NOMO-1 (cell line): Measurements from ENCODE around the gene ORC3.
A peak's percentile ranks its signal among the peaks of the same experiment; 100 is the strongest.
"Not testable (repeated sequence)": the region's sequence is repeated elsewhere in the genome, so short reads cannot be mapped to it uniquely, and the experiment has no call there.

Source experiments
- DNase-seq, 2 experiments: peaks; one replicate each; lab custom pipeline; 2025; ENCODE audit not compliant: unreplicated experiment in 2 of 2; lab: John Stamatoyannopoulos, UW

ORC3 gene

DNA sequence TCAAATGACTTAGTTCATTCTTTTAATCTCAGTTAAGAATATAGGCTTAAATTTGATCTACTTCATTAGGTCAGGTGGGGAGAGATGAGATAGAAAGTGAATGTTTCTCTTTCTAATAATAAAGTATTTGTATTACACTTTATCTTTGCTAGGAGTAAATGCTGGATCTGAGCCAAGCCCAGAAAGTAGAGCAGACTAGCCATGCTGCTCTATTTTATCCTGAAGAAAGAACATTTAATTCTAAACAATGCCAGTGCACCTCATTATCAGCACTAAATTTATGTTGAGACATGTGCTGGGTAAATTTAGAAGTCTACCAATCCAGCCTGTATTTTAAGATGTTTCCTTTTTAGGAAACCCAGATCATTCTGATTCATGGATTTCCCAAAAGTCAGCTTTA, 68.6 kb downstream of the ORC3 start:
- DNase-seq, result no peak

DNA sequence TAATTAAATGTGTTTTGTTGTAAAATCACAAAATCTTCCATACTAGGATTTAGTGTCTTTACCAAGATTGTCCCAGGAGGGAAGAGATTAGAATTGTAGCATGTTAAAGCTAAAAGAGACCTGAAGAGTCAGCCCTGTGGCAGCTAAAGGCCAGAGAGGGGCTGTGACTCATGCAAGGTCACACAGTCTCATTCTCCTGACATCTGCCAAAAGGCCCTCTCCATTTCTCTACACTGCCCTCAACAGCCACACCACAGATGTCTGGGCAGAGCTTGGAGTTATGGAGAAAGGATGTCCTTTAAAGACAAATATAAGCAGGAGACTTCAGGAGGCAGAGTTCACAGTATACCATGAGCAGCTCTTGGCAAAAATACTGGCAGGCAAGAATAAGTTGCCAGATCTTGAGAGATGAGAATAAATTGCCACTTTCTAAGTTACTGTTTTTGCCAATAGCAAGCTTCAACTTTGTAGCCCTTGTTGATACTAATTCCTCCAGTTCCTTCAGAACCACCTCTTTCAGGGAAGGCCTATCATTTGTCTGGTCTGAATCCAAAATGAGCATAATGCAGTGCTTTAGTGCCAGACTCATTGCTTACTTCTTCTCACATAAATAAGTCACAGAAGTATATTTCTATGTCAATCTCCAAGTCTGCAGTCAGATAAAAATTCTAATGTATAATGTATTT, 70.4 kb downstream of the ORC3 start:
- DNase-seq, result no peak

DNA sequence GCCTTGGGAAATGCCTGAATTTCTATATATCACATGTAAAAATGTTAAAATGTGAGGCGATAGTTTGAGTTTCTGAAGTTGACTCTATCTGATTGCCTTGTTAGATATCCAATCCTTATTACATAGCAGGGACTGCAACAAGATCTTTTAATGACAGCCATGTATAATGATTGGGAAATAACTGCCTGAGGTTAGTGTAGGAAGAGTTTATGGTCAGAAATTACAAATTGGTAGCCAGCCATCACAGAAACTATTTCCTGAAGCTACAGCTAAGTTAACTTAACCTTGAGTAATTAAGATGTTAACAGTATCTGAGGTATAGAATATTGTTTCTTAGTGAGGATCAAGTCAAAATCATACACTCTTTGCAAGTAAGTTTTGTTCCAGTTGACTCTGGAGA, 71.1 kb downstream of the ORC3 start:
- peak in 1 of 2 experiments; percentile 63 for DNase-seq

DNA sequence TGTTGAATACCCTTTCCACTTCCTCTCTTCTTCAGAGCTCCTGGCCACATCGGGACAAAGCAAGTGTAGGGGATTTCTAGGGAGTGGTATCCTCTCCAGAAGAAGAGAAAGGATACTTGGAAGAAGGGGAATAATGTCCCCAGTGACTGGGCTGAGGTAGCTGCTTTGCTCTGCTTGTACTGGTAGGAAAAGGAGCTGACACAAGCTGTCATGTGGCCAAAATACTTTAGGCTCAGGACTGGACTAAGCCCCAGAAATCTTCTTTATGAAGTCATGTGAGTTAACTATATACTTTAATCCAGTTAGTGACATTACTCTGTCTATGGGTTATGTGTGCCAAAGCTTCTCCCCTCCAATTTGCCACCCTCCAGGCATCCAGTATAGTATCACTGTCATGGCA, 71.6 kb downstream of the ORC3 start:
- no peak for DNase-seq

DNA sequence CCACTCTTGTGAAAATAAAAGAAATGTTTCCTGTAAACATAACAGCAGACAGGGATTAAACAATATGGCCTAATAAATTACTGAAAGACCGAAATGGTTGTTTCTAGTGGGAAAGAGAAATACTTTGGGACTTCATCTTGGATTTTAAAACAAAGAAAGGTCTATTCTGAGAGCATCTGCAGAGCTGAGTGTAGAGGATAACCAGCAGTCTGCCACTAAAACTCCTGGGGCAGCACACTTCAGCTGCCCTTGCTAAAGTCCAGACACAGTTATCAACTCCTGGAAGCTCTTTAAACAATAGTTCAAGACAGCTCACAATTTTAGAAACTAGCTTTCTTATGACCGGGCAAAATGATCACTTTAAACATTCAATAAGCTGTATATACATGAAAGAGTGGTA, 73.5 kb downstream of the ORC3 start:
- DNase-seq, result no peak

DNA sequence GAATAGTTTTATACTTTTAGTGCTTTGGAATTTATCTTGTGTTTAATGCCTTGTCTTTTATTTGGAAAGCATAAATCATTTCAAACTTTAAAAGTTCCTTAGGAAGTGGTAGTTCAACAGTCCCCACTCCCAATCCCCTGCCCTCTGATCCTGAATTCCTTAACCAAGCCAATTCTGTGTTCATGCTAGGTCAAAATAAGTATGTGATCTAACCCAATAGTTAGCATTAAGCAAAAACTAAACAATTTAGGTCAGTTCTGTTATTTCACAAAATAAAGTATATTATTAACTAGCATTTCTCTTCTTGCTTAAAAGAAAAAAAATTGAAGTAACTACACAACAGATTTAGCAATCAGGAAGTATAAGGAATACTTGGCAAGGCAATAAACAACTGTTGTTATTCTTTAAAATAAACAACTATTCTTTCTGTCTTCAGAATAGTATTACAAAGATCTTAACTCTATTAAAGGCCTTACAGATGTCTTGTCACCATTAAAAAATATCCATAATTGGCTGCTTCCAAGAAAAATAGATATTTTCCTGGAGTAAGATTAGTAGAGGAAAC, 75.1 kb downstream of the ORC3 start:
- no peak for DNase-seq

DNA sequence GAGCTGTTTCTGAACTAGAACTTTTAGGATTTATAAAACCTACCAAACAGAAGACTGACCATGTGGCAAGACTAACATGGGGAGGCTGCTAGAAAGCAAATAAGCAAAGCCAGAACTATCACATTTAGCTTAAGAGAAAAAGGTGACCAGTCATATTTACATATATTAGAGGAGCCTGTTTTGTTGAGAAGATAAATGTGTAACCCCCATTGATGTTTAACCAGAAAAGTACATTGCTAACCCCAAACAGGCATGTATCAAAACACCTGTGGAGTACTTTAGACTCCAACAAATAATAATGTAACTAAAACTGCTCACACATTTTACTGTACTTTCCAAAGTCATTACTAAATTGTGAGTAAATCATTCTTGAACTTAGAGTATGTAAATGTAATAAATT, 77.1 kb downstream of the ORC3 start:
- DNase-seq, result no peak

DNA sequence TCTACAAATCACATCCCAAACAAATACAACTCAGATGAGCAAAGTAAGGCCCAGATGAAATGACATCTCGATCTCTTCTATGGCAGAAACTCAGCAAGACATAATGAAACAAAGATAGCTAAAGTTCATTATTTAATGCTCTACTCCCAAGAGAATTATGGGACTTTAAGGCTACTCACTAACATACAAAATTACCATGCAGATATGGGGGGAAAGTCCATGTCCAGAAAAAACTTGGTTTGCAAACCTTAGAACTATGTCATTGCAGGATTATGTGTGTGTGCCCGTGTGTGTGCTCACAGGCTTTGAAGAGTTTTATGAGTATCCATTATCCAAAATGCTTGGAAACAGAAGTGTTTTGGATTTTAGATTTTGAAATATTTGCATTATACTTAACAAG, 78.1 kb downstream of the ORC3 start:
- DNase-seq, result no peak

DNA sequence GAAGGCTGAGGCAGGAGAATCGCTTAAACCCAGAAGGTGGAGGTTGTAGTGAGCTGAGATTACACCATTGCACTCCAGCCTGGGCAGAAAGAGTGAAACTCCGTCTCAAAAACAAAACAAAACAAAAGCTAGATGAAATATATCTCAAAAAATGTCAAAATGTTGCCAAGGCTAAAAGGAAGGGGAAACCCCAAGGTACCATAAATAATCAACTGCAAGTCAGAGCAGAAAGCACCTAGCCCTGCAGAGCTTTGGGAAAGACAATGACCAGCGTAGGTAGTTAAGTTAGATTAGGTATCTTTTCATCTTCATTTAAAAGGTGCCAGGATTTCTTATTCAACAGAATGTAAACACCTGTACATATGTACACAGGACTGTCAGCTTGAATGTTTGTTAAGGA, 79.1 kb downstream of the ORC3 start:
- DNase-seq, result no peak

DNA sequence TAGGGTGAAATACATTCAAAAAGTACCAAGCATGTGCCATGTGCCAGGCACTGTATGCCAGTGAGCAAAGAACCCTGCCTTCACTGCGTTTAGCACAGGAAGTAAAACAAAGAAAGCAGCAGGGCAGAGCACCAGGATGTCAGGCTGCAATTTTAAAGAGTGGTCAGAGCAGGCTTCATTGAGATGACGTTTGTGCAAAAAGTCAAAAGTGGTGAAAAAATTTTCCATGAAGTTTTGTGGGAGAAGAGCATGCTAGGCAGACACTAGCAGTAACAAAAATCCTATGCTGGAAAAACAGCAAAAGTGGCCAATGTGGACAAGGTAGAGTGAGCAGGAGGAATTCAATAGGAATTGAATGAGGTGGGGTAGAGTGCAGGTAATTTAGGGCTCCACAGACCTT, 80.8 kb downstream of the ORC3 start:
- DNase-seq, result no peak

DNA sequence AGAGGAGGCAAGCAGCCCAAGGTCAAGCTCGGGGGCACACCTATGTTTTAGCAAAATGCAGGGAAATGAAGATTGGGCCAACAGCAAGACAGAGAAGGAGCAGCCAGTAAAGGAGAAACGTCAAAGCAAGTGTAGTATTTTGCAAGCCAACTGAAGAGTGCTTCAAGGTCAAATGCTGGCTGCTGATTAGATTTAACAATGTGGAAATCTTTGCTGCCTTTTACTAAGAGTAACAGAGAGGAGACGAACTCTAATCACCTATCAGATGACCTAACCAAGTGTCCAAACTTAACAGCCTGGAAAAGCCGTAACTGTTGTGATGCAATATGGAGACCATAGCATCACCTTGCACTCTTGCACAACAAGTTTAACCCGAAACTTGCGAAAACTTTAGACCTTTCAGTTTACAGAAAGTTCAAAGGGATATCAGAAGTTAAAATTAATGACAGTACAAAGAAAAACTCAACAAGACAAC, 81.7 kb downstream of the ORC3 start:
- DNase-seq, result peak; percentile 74 to 76

DNA sequence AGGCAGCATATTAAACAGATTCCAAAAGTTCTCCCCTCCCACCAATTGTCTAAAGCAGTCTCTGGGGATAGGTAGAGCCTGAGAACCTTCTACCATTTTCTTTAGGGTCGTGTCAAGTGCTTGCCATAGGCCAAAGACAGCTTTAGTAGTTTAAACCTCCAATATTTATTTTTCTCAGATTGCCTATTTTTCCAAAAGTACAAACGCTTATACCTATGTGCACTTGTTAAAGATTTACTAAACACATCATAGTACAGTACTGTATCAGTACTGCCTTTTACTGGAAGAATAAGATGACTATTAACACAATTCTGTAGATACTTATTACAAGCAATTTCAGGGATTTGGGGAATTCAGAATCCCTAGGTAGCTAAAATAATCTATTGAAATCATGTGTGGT, 82.7 kb downstream of the ORC3 start:
- no peak for DNase-seq

DNA sequence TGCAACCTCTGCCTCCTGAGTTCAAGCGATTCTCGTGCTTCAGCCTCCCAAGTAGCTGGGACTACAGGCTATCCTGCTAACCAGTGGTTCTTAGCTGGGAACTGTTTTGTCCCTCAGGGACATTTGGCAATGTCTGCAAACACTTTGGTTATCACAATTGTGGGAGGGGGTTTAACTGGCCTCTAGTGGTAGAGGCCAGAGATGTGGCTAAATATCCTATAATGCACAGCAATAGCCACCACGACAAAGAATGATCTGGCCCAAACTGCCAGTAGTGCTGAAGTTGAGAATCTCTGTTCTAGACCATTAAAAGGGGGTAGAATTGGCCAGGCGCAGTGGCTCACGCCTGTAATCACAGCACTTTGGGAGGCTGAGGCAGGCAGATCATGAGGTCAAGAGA, 83.3 kb downstream of the ORC3 start:
- DNase-seq, result no peak

DNA sequence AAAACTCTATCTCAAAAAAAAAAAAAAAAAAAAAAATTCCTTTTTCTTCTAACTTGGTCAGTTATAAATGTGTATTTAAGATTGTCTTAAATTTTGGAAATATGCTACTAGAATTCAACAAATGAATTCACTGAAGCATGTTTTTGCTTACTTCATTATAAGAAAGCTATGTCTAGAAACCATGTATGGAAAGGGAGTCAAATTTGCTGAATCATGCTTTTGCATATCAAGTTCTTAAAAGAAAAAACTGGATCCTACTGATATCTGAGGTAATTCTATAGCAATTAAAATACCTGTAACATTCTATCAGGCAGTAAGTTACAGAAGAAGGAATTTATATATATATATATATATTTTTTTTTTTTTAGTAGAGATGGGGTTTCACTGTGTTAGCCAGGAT, 84.4 kb downstream of the ORC3 start:
- no peak for DNase-seq

DNA sequence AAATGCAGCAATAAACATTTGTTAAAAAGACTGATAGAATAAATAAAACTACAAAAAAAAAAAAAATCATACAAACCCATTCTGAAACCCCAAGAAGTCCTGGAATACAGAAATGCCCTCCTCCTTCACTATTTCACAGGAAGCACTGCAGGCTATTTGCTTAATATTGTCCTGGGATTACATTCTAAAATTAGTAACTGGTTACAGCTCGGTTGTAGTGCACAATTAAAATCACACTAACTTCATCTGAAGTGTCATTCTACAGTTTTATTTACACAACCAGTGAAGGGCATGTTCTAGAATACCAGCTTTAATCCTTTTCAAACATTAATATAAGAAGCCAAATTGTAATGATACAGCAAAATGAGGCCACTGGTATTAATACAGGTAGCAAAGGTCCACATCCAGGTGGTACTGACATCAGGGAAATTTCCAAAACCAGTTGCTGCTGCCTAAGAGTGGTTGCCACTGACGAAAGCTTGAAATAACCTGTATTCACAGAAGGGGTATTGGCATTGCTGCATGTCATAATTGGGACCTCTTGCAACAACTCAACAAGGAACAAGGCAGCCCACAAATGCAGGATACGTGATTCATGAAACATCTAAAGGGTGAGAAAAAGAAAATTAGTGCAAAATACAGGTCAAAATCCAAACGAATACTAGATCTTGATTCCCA, 85.2 kb downstream of the ORC3 start:
- no peak for DNase-seq

DNA sequence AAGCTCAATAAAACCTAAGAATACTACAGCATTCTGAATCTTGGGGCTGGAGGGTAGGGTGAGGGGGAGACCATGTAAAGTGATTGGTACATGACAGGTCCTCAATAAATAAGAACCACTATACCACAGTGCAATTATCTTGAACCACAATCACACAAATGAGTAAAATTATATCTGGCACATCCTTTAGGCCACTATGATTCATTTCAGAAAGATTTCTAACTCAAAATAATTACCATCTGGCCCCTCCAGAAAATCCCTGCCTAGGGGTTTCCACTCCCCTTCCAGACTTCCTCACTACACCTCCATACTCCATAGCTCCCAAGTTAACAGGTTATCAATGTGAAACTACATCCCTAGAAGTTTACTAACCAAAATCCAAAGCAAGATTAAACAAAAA, 92.4 kb downstream of the ORC3 start:
- DNase-seq, result no peak

DNA sequence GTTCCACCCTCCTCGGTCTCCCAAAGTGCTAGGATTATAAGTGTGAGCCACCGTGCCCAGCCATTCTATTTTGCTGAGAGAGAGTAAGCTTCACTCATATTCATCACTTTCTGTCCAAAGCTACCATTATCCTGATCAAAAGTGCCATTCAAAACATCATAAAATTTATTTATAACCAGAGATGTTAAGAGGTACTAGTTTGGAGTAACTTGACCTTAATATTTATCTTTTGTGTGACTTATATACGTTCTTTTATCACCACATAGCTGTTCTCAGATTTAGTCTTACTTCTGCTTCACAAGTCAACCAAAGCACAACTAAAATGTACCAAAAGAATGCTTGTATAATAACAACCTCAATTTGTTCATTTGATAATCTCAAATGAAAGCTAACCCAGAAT, 94.0 kb downstream of the ORC3 start:
- DNase-seq, result no peak

DNA sequence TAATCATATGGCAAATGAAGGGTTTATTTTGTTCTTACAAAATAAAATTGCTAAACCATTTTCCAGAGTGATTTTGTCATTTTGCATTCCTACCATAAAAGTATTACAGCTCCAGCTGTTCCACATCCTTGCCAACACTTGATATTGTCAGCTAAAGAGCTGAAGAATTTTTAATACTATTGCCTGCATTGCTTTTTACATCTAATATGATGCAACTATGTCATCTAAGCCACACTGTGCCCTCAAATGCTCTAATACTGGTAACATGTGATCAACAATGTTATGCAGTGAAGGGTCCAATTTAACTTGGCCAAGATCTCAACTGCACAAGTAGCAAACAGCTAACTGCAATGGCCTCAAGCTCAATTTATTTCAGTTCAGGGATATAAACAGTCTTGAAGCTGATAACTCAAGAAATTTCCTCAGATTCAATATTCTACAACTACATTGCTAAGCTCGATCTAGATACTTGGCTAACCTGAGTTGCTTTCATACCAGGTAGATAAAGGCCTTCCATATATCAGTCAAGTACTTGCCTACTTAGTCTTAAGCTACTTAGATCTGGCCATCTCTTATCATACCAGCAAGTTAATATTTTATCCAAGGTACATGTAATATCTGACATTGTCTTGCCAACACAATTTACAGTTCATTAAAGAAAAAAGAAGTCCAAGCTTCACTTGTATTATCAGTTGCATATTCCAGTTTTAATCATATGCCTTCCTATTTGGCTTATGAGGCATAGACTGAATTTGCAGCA, 95.1 kb downstream of the ORC3 start:
- no peak for DNase-seq

DNA sequence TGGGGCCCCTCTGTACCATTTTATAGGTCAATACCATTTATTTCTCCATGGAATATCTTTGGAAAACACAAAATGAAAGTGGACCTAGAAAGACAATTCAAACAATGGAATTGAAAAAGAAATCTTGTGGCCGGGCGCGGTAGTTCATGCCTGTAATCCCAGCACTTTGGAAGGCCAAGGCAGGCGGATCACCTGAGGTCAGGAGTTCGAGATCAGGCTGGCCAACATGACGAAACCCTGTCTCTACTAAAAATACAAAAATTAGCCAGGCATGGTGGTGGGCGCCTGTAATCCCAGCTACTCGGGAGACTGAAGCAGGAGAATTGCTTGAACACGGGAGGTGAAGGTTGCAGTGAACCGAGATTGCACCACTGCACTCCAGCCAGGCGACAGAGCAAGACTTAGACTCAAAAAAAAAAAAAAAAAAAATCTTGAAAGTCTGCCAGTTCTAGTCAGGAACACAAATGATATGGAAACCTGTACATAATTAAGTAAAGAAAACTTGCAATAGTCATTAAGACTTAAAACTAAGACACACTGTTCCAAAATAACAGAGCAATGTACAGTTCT, 96.8 kb downstream of the ORC3 start:
- DNase-seq, result not testable (repeated sequence)

DNA sequence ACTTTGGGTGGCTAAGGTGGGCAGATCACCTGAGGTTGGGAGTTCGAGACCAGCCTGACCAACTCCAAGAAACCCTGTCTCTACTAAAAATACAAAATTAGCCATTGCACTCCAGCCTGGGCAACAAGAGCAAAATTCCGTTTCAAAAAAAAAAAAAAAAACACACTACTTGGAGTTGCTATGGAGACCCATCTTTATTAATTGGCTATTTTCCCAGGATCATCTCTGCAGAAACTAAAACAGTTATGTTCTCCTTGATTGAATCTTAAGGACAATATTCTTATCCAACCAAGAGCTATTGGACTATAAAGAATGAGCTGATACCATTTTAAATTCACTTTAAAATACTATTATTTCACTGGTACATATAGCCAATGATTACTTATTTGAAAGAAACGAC, 97.4 kb downstream of the ORC3 start:
- no peak for DNase-seq

DNA sequence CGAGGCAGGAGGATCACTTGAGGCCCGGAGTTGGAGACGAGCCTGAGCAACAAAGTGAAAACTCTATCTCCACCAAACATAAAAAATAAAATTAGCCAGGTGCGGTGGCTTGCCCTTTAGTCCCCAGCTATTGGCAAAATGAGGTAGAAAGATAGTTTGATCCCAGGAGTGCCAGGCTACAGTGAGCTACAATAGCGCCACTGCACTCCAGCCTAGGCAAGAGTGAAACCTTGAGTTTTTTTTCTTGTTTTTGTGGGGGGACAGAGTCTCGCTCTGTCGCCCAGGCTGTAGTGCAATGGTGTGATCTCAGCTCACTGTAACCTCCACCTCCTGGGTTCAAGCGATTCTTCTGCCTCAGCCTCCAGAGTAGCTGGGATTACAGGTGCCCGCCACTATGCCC, 98.0 kb downstream of the ORC3 start:
- not testable (repeated sequence) for DNase-seq
